Measurements from ENCODE around the gene PHF12. TPM values are rescaled to one million over a fixed set of nuclear protein-coding genes. Genes with fewer than 3 reads are reported as not detected.

Gene PHF12
- total and polyA plus RNA-seq, 2 experiments from 2014 or later, result 19.7 to 41.0 TPM

- no peak overlapping the region for H3K4me2 ChIP-seq
Observed at GRCh38 chr17:28861393-28862203, 89.7 kb downstream of the PHF12 start.

DNA sequence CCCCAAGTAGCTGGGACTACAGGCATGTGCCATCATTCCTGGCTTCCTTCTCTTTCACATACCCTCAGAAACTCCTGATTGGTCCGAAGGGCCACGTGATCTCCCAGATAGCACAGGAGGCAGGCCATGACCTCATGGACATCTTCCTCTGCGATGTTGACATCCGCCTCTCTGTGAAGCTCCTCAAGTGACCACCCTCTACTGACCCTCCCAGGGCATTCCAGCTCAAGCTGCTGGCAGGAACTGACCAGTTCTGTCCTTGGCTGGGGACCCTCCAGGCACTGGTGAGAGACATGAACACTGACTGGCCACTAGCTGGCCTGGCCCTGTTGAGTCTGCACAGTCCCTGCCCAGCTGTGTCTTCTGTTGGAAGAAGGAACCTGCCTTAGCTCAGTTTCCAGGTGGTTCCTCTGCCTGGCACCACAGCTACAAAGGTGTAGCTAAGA lies 90.9 kb downstream of the PHF12 start:
- H3K4me3 ChIP-seq, result no peak overlapping the region
- 0 out of 2 replicates have a peak, but pooled peaks cover 8% of the 10 kb centered on the region for H3F3A ChIP-seq (replicated peaks; ENCODE audit: low read depth)
- no peak for ATAC-seq
- H3K79me2 ChIP-seq (replicated peaks; ENCODE audit: insufficient read depth), result peaks cover 10% of the 10 kb centered on the region
- H3K4me1 ChIP-seq (ENCODE audit: insufficient read depth), result peaks cover 4% of the 10 kb centered on the region
- H3K27ac ChIP-seq (ENCODE audit: low read depth), result no peak overlapping the region
- no peak overlapping the region for H2AFZ ChIP-seq
- H3K27me3 ChIP-seq (ENCODE audit: insufficient read depth), result no peaks in the 10 kb centered on the region
- Mint-ChIP-seq H3K27ac (no peak overlapping the region), H3K9me3 (no peaks in the 10 kb centered on the region), H3K4me1 (peaks cover 11% of the 10 kb centered on the region), H3K36me3 (ENCODE audit: low read depth) (peaks cover 42% of the 10 kb centered on the region), H3K27me3 (ENCODE audit: insufficient read depth, low read depth, poor library complexity) (peaks cover 4% of the 10 kb centered on the region), H3K4me3 (no peak overlapping the region)
- no peaks in the 10 kb centered on the region for H3K9me2 ChIP-seq (ENCODE audit: insufficient read depth)
- peaks cover 7% of the 10 kb centered on the region for H3K36me3 ChIP-seq (ENCODE audit: insufficient read depth)
- no peaks in the 10 kb centered on the region for H4K20me1 ChIP-seq (replicated peaks; ENCODE audit: insufficient read depth)
- no peak overlapping the region for H3K4me2 ChIP-seq
- no peak for DNase-seq (ENCODE audit: low spot score)
- TF ChIP-seq REST (IDR thresholded peaks at IDR 0.05; ENCODE audit: unreplicated experiment), result no peak
- TF ChIP-seq JUNB (IDR thresholded peaks at IDR 0.05; ENCODE audit: unreplicated experiment), result no peak
- TF ChIP-seq ZNF331 (CRISPR knock-in tag; IDR thresholded peaks at IDR 0.05; ENCODE audit: low read depth), result no peak
- no peak for TF ChIP-seq CREB1 (CRISPR knock-in tag; IDR thresholded peaks at IDR 0.05; ENCODE audit: low read depth)
- TF ChIP-seq EZH2phosphoT487 (IDR thresholded peaks at IDR 0.05; ENCODE audit: unreplicated experiment), result no peak
- TF ChIP-seq, protein P1, sequence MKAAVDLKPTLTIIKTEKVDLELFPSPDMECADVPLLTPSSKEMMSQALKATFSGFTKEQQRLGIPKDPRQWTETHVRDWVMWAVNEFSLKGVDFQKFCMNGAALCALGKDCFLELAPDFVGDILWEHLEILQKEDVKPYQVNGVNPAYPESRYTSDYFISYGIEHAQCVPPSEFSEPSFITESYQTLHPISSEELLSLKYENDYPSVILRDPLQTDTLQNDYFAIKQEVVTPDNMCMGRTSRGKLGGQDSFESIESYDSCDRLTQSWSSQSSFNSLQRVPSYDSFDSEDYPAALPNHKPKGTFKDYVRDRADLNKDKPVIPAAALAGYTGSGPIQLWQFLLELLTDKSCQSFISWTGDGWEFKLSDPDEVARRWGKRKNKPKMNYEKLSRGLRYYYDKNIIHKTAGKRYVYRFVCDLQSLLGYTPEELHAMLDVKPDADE (IDR thresholded peaks at IDR 0.05), result no peak
- no peak for TF ChIP-seq EZH2 (IDR thresholded peaks at IDR 0.05; ENCODE audit: low read depth, unreplicated experiment)

More at GRCh38 chr17:28861393-28862203, 89.7 kb downstream of the PHF12 start:
- DNase-seq (ENCODE audit: low spot score) (peak; percentile 43), ATAC-seq (peak; percentile 74)
- Mint-ChIP-seq H3K36me3 (ENCODE audit: low read depth) (peaks cover 39% of the 10 kb centered on the region), H3K27me3 (ENCODE audit: insufficient read depth, low read depth, poor library complexity) (peaks cover 2% of the 10 kb centered on the region), H3K4me1 (peaks cover 16% of the 10 kb centered on the region), H3K9me3 (no peaks in the 10 kb centered on the region), H3K4me3 (no peak overlapping the region; the same call in 2 of the 3 replicates), H3K27ac (peak overlapping the region; percentile 46)
- H3K36me3 ChIP-seq (ENCODE audit: insufficient read depth), result peaks cover 7% of the 10 kb centered on the region
- H3K4me1 ChIP-seq (ENCODE audit: insufficient read depth), result no peaks in the 10 kb centered on the region; the same call in none of the 2 replicates
- H3K9me2 ChIP-seq (ENCODE audit: insufficient read depth), result no peaks in the 10 kb centered on the region
- TF ChIP-seq EZH2 (IDR thresholded peaks at IDR 0.05; ENCODE audit: low read depth, unreplicated experiment) (no peak), REST (IDR thresholded peaks at IDR 0.05; ENCODE audit: unreplicated experiment) (no peak), STAT1 (IDR thresholded peaks at IDR 0.05; ENCODE audit: unreplicated experiment) (no peak), POLR2AphosphoS5 (IDR thresholded peaks at IDR 0.05; ENCODE audit: low read depth) (peak; percentile 31; the same call in 1 of the 2 replicates)
- no peaks in the 10 kb centered on the region for H3K79me2 ChIP-seq (replicated peaks; ENCODE audit: insufficient read depth)
- no peak overlapping the region for H2AFZ ChIP-seq
- H4K20me1 ChIP-seq (replicated peaks; ENCODE audit: insufficient read depth), result no peaks in the 10 kb centered on the region
- no peak overlapping the region for H3K4me3 ChIP-seq
- H3K27ac ChIP-seq (ENCODE audit: low read depth), result no peak overlapping the region
- 0 out of 2 replicates have a peak, but pooled peaks cover 4% of the 10 kb centered on the region for H3F3A ChIP-seq (replicated peaks; ENCODE audit: low read depth)
- no peaks in the 10 kb centered on the region for H3K27me3 ChIP-seq (ENCODE audit: insufficient read depth)

Data from GM23338 (cell line).